Naive thymus-derived CD4-positive, alpha-beta T cell (primary cell): ENCODE measurements around the gene CSTF1. TPM values are rescaled to one million over a fixed set of nuclear protein-coding genes. Genes with fewer than 3 reads are reported as not detected.

Experiments used
- ATAC-seq: fragments of 150-1000 bp; cut with Tn5 transposase; 2 replicates; pipeline ENCODE4 v1.10.0; 2021; ENCODE audit warnings: mild to moderate bottlenecking, moderate library complexity
- CTCF ChIA-PET: fragments of 350-600 bp; sonication (Branson Sonifier 250); formaldehyde crosslinking; loops from one replicate; lab custom pipeline; 2021; ENCODE audit warnings: antibody characterized with exemption; lab: Charles Lee
- POLR2A ChIA-PET: fragments of 350-600 bp; sonication (Branson Sonifier 250); formaldehyde crosslinking; loops from one replicate; lab custom pipeline; 2021; ENCODE audit warnings: antibody characterized with exemption, inconsistent platforms; lab: Charles Lee
- DNase-seq, 9 donors: peaks; one replicate each; pipeline versions ENCODE4 v3.0.0 to v3.0.0-alpha.2; 2020 to 2022; ENCODE audit warnings: mixed read lengths in 1 of 9
- H3K27ac ChIP-seq: one replicate; pipeline ENCODE4 v1.7.0; 2013; ENCODE audit warnings: mild to moderate bottlenecking, low read depth, low read length, moderate library complexity
- H3K27me3 ChIP-seq, 2 donors: one replicate each; pipeline ENCODE4 v1.7.0; 2013; ENCODE audit warnings: low read length in 2 of 2, mild to moderate bottlenecking in 2 of 2, moderate library complexity in 2 of 2; ENCODE audit not compliant: control insufficient read depth in 2 of 2, insufficient read depth in 2 of 2
- H3K36me3 ChIP-seq, 3 experiments: 1 replicate in 2 of 3; 2 replicates in 1 of 3; pipeline ENCODE4 v1.7.0; 2013; ENCODE audit warnings: low read length in 3 of 3, mild to moderate bottlenecking in 3 of 3, moderate library complexity in 1 of 3; ENCODE audit not compliant: insufficient read depth in 3 of 3, control insufficient read depth in 2 of 3
- H3K4me1 ChIP-seq, 2 donors: one replicate each; pipeline ENCODE4 v1.7.0; 2013; ENCODE audit warnings: low read length in 2 of 2, mild to moderate bottlenecking in 2 of 2, moderate library complexity in 1 of 2; ENCODE audit not compliant: control insufficient read depth in 2 of 2, insufficient read depth in 2 of 2
- H3K4me3 ChIP-seq: 2 replicates; pipeline ENCODE4 v1.7.0; 2013; ENCODE audit warnings: mild to moderate bottlenecking, low read length
- H3K9me3 ChIP-seq, 3 experiments: 1 replicate in 2 of 3; 2 replicates in 1 of 3; pipeline ENCODE4 v1.7.0; 2013; ENCODE audit warnings: low read length in 3 of 3; ENCODE audit not compliant: control insufficient read depth in 2 of 3
- H3K27ac Mint-ChIP-seq, 9 donors: one replicate each; pipeline ENCODE4 v1.8.0; 2020 to 2022; ENCODE audit warnings: mixed read lengths in 9 of 9, mild to moderate bottlenecking in 8 of 9, moderate library complexity in 5 of 9, inconsistent platforms in 2 of 9
- H3K27me3 Mint-ChIP-seq, 5 donors: one replicate each; pipeline ENCODE4 v1.8.0; 2021 to 2022; ENCODE audit warnings: mixed read lengths in 5 of 5, mild to moderate bottlenecking in 1 of 5
- H3K36me3 Mint-ChIP-seq, 5 donors: one replicate each; pipeline ENCODE4 v1.8.0; 2020 to 2022; ENCODE audit warnings: mixed read lengths in 5 of 5, mild to moderate bottlenecking in 3 of 5, inconsistent platforms in 1 of 5
- H3K4me1 Mint-ChIP-seq, 7 donors: one replicate each; pipeline ENCODE4 v1.8.0; 2020 to 2022; ENCODE audit warnings: mixed read lengths in 7 of 7, mild to moderate bottlenecking in 3 of 7, inconsistent platforms in 1 of 7
- H3K4me3 Mint-ChIP-seq, 10 donors: one replicate each; pipeline ENCODE4 v1.8.0; 2020 to 2022; ENCODE audit warnings: mild to moderate bottlenecking in 10 of 10, mixed read lengths in 10 of 10, moderate library complexity in 6 of 10, inconsistent platforms in 2 of 10
- H3K9me3 Mint-ChIP-seq, 11 donors: one replicate each; pipeline ENCODE4 v1.8.0; 2020 to 2022; ENCODE audit warnings: mixed read lengths in 11 of 11, mild to moderate bottlenecking in 4 of 11, inconsistent platforms in 1 of 11, moderate library complexity in 1 of 11
- intact Hi-C, 2 donors: fragments of 100-400 bp; cut with micrococcal nuclease; formaldehyde crosslinking; loops; one replicate each; pipeline ENCODE4 v1.15.1; 2023
- polyA plus RNA-seq, 2 donors: library from polyadenylated mRNA; unstranded; fragments of 300-500 nt; fragmentation: Illumina TruSeq; gene quantifications; one replicate each; pipeline ENCODE4 v1.2.3, GENCODE V29; 2021
- total RNA-seq, 6 experiments: library from RNA in 5 of 6; stranded (reverse) in 5 of 6; gene quantifications; 1 replicate in 5 of 6; 2 replicates in 1 of 6; pipeline ENCODE4 v1.2.3 and lab custom pipeline; 2021 to 2026

Gene CSTF1
- total and polyA plus RNA-seq, 7 experiments from 2014 or later: 16.4 to 50.7 (median 35.9) TPM

DNA sequence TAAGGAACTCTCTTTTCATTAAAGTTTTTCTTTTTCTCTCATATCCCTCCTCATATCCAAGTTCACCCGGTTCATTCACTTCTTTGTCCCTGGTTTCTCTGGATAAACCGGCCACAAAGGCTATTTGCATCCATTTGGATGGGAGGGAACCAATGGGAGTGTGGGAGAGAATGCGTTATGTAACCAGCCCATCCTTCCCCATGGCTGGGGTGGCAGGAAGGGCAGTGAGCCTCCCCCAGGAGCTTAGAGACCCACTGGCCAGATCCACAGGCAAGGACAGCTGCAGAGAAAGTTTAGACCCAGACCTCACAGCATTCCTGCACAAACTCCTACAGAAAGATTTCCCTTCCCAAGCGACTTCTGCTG is 30.4 kb downstream of the CSTF1 start:
- Mint-ChIP-seq H3K4me3 (peak overlapping the region in 8 of 10 donors; percentile 41 to 78 (median 61)), H3K27me3 (no peaks in the 10 kb centered on the region), H3K9me3 (no peaks in the 10 kb centered on the region), H3K36me3 (peaks cover 0 to 19% (median 13%) of the 10 kb centered on the region in 5 donors), H3K27ac (peak overlapping the region; percentile 50 to 98 (median 92)), H3K4me1 (peaks cover 39 to 84% (median 64%) of the 10 kb centered on the region in 7 donors)
- intact Hi-C loops: loop anchor here (1.0 to 2.0 kb wide), 2 partner anchors 11 to 18 kb away; partner anchors contain the start of gene CASS4 (in 1 of the 2)
- Histone ChIP-seq H3K4me1 (peaks cover 33 to 53% of the 10 kb centered on the region in 2 donors), H3K4me3 (no peak overlapping the region), H3K9me3 (no peaks in the 10 kb centered on the region), H3K27me3 (no peaks in the 10 kb centered on the region), H3K27ac (peak overlapping the region; percentile 36), H3K36me3 (no peaks in the 10 kb centered on the region)
- CTCF ChIA-PET: interaction anchor here (0.7 to 2.6 kb wide), 3 partner anchors 10 to 29 kb away, joined by 3 to 11 read pairs (median 3); partner anchors contain the start of gene CASS4
- DNase-seq: no peak
- ATAC-seq: no peak
- POLR2A ChIA-PET: interaction anchor here (1.1 to 8.4 kb wide), 6 partner anchors 10 to 21 kb away, joined by 3 to 67 read pairs (median 6); partner anchors contain the start of gene CASS4

DNA sequence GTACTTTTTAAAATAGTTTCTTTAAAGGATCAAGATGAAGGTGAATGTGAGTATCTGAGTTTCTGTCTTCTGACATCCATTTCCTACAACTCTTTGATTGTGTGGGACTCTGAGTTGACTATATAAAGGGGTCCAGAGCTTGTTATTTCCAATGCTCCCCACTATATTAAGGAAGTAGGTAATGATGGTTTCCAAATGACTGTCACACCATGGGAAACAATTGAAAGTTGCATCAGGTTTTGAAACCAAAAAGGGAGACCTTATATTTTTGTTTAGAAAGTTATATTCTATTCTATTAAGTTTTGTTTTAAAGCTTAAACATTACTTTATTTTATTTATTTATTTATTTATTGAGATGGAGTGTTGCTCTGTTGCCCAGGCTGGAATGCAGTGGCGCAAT is 30.8 kb downstream of the CSTF1 start:
- H3K27me3 ChIP-seq: no peaks in the 10 kb centered on the region
- H3K4me3 ChIP-seq: no peak overlapping the region
- H3K9me3 ChIP-seq: no peaks in the 10 kb centered on the region
- POLR2A ChIA-PET: interaction anchor here (1.1 to 8.4 kb wide), 5 partner anchors 9 to 19 kb away, joined by 3 to 67 read pairs (median 6); partner anchors contain the start of gene CASS4
- Mint-ChIP-seq H3K36me3 (peaks cover 0 to 21% (median 13%) of the 10 kb centered on the region in 5 donors), H3K27me3 (no peaks in the 10 kb centered on the region), H3K9me3 (no peaks in the 10 kb centered on the region), H3K4me1 (peaks cover 39 to 84% (median 64%) of the 10 kb centered on the region in 7 donors), H3K4me3 (peak overlapping the region in 3 of 10 donors; percentile 44 to 78 (median 72)), H3K27ac (peak overlapping the region in 6 of 9 donors; percentile 86 to 98 (median 95))
- H3K36me3 ChIP-seq: no peaks in the 10 kb centered on the region
- intact Hi-C loops: loop anchor here in 1 of 2 donors (2.0 kb wide), 1 partner anchor 18 kb away; no protein-coding TSS in a partner anchor
- peak overlapping the region; percentile 36 for H3K27ac ChIP-seq
- CTCF ChIA-PET: interaction anchor here (0.7 to 2.6 kb wide), 2 partner anchors 10 to 25 kb away, joined by 3 to 11 read pairs; partner anchors contain the start of gene CASS4
- peaks cover 33 to 49% of the 10 kb centered on the region in 2 donors for H3K4me1 ChIP-seq
- DNase-seq: no peak
- ATAC-seq: no peak

GRCh38 chr20:56423886-56424285 is 31.4 kb downstream of the CSTF1 start:
- intact Hi-C loops: loop anchor here in 1 of 2 donors (2.0 kb wide), 1 partner anchor 17 kb away; no protein-coding TSS in a partner anchor
- ChIA-PET POLR2A (interaction anchor here (1.2 to 8.4 kb wide), 3 partner anchors 8 to 18 kb away, joined by 3 to 67 read pairs (median 7); partner anchors contain the start of gene CASS4), CTCF (interaction anchor here (2.6 kb wide), 1 partner anchor 11 kb away, joined by 11 read pairs; the partner anchor contains the start of gene CASS4)
- Mint-ChIP-seq H3K9me3 (no peaks in the 10 kb centered on the region), H3K4me1 (peaks cover 40 to 84% (median 64%) of the 10 kb centered on the region in 7 donors), H3K36me3 (peaks cover 0 to 25% (median 12%) of the 10 kb centered on the region in 5 donors), H3K4me3 (no peak overlapping the region), H3K27me3 (no peaks in the 10 kb centered on the region), H3K27ac (peak overlapping the region in 2 of 9 donors; percentile 25 to 65)
- Histone ChIP-seq H3K9me3 (no peaks in the 10 kb centered on the region), H3K4me3 (no peak overlapping the region), H3K4me1 (peaks cover 31 to 48% of the 10 kb centered on the region in 2 donors), H3K27ac (no peak overlapping the region), H3K36me3 (no peaks in the 10 kb centered on the region), H3K27me3 (no peaks in the 10 kb centered on the region)
- DNase-seq: no peak
- ATAC-seq: no peak

GRCh38 chr20:56424931-56425330 is 32.5 kb downstream of the CSTF1 start:
- H3K4me3 ChIP-seq: no peak overlapping the region
- CTCF ChIA-PET: interaction anchor here (1.0 kb wide), 1 partner anchor 13 kb away, joined by 3 read pairs; the partner anchor contains the start of gene CASS4
- POLR2A ChIA-PET: interaction anchor here (0.6 to 8.4 kb wide), 3 partner anchors 9 to 1200 kb away, joined by 3 to 67 read pairs (median 4); partner anchors contain the start of gene CASS4
- no peaks in the 10 kb centered on the region for H3K27me3 Mint-ChIP-seq
- ATAC-seq (no peak), DNase-seq (no peak)
- peaks cover 34 to 48% of the 10 kb centered on the region in 2 donors for H3K4me1 ChIP-seq
- no peak overlapping the region for H3K27ac ChIP-seq
- no peaks in the 10 kb centered on the region for H3K36me3 ChIP-seq
- H3K9me3 ChIP-seq: no peaks in the 10 kb centered on the region
- H3K9me3 Mint-ChIP-seq: peaks cover 0 to 2% (median 0%) of the 10 kb centered on the region in 11 donors
- intact Hi-C loops: no loop called here
- no peak overlapping the region for H3K4me3 Mint-ChIP-seq
- peak overlapping the region in 2 of 9 donors; percentile 38 to 43 for H3K27ac Mint-ChIP-seq
- H3K4me1 Mint-ChIP-seq: peaks cover 45 to 84% (median 70%) of the 10 kb centered on the region in 7 donors
- peaks cover 0 to 30% (median 13%) of the 10 kb centered on the region in 5 donors for H3K36me3 Mint-ChIP-seq
- H3K27me3 ChIP-seq: no peaks in the 10 kb centered on the region

DNA sequence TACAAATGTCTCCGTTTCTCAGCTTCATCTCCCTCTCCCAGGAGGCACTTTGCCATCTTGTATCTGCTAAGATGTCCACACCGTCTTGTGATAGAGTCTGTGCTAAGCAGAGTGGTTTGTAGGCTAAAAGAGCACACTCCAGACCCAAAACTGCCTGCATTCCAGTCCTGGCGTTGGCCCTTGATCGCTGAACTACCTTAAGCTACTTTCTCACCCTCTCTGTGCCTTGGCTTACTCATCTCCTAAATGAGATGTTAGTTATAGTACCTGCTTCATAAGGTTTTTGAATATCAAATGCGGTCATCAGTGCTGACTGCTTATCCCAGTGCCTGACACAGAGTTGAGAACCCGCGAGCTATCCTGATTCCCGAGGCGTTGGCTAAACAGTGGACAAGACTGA is 33.6 kb downstream of the CSTF1 start:
- POLR2A ChIA-PET: interaction anchor here (0.9 to 8.4 kb wide), 2 partner anchors 13 to 17 kb away, joined by 3 to 67 read pairs; partner anchors contain the start of gene CASS4
- H3K4me3 ChIP-seq: no peak overlapping the region
- peak overlapping the region in 2 of 10 donors; percentile 7 to 10 for H3K4me3 Mint-ChIP-seq
- no peaks in the 10 kb centered on the region for H3K27me3 Mint-ChIP-seq
- no peak overlapping the region for H3K27ac ChIP-seq
- CTCF ChIA-PET: no interaction called here
- intact Hi-C loops: no loop called here
- peaks cover 0 to 36% (median 13%) of the 10 kb centered on the region in 5 donors for H3K36me3 Mint-ChIP-seq
- peaks cover 29 to 44% of the 10 kb centered on the region in 2 donors for H3K4me1 ChIP-seq
- no peaks in the 10 kb centered on the region for H3K9me3 ChIP-seq
- no peaks in the 10 kb centered on the region for H3K27me3 ChIP-seq
- peaks cover 50 to 84% (median 75%) of the 10 kb centered on the region in 7 donors for H3K4me1 Mint-ChIP-seq
- H3K36me3 ChIP-seq: no peaks in the 10 kb centered on the region
- peak overlapping the region in 3 of 9 donors; percentile 26 to 94 (median 39) for H3K27ac Mint-ChIP-seq
- peaks cover 0 to 2% (median 0%) of the 10 kb centered on the region in 11 donors for H3K9me3 Mint-ChIP-seq
- ATAC-seq (no peak), DNase-seq (no peak)

- Mint-ChIP-seq H3K9me3 (peaks cover 0 to 2% (median 0%) of the 10 kb centered on the region in 11 donors), H3K27me3 (no peaks in the 10 kb centered on the region), H3K4me1 (peaks cover 44 to 82% (median 73%) of the 10 kb centered on the region in 7 donors), H3K36me3 (peaks cover 0 to 36% (median 13%) of the 10 kb centered on the region in 5 donors), H3K27ac (peak overlapping the region in 7 of 9 donors; percentile 11 to 94 (median 76)), H3K4me3 (no peak overlapping the region)
- DNase-seq (no peak), ATAC-seq (no peak)
- Histone ChIP-seq H3K36me3 (no peaks in the 10 kb centered on the region), H3K4me3 (no peak overlapping the region), H3K27me3 (no peaks in the 10 kb centered on the region), H3K27ac (no peak overlapping the region), H3K4me1 (peaks cover 20 to 35% of the 10 kb centered on the region in 2 donors), H3K9me3 (no peaks in the 10 kb centered on the region)
- ChIA-PET POLR2A (interaction anchor here (0.9 to 8.4 kb wide), 6 partner anchors 8 to 34 kb away, joined by 3 to 67 read pairs (median 3); partner anchors contain the start of gene CASS4), CTCF (interaction anchor here (0.7 to 1.1 kb wide), 2 partner anchors 15 to 28 kb away, joined by 3 read pairs; partner anchors contain the start of gene CASS4)
- intact Hi-C loops: no loop called here
Measured at GRCh38 chr20:56426926-56427325, 34.5 kb downstream of the CSTF1 start.
